GM23248 (cell line): Measurements from ENCODE around the gene SLC2A3.

Experiments used
- EZH2 ChIP-seq: fragments of 200-600 bp; sonication (generic); IDR thresholded peaks from 2 replicates; pipeline ENCODE4 v1.6.1; 2018; ENCODE audit warnings: antibody characterized with exemption, mild to moderate bottlenecking; ENCODE audit not compliant: insufficient read depth, poor library complexity, severe bottlenecking
- EZH2phosphoT487 ChIP-seq: fragments of 200-600 bp; sonication (generic); IDR thresholded peaks from 2 replicates; pipeline ENCODE4 v1.6.1; 2018; ENCODE audit warnings: antibody characterized with exemption, moderate library complexity, mild to moderate bottlenecking, low read depth; ENCODE audit not compliant: insufficient read depth

DNA sequence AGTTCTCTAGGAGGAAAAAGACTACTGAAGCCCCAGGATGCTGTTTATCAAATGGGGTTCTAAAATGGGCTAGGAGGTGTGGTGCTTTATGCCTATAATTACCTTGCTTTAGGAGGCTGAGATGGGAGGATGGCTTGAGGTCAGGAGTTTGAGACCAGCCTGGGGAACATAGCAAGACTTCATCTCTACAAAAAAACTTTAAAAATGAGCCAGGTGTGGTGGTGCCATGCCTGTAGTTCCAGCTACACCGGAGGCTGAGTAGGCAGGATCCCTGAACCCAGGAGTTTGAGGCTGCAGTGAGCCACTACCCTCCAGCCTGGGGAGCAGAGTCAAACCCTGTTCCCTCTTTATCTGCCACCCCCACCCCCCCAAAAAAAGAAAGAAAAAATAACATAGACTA is 23.3 kb upstream of the SLC2A3 start:
- TF ChIP-seq EZH2 = no peak
- TF ChIP-seq EZH2phosphoT487 = no peak
